ENCODE measurements around the gene OR2M5. TPM values are rescaled to one million over a fixed set of nuclear protein-coding genes. Genes with fewer than 3 reads are reported as not detected.

The OR2M5 gene
- total RNA-seq, 1 donor from 2014 or later = not detected

GRCh38 chr1:248127653-248128052 is 17.3 kb upstream of the OR2M5 start:
- DNase-seq (no peak), ATAC-seq (no peak)
- TF ChIP-seq CTCF (IDR thresholded peaks at IDR 0.05) = no peak
- Histone ChIP-seq H3K4me3 (no peak overlapping the region), H3K4me1 (no peaks in the 10 kb centered on the region), H3K27ac (no peak overlapping the region), H3K9me3 (no peaks in the 10 kb centered on the region), H3K36me3 (no peaks in the 10 kb centered on the region), H3K27me3 (ENCODE audit: low read depth) (no peaks in the 10 kb centered on the region)
- intact Hi-C loops (cut with DNase I) = no loop called here

GRCh38 chr1:248136811-248137210 is 8.1 kb upstream of the OR2M5 start:
- H3K27me3 ChIP-seq (ENCODE audit: low read depth) = no peaks in the 10 kb centered on the region
- DNase-seq = no peak

GRCh38 chr1:248140846-248141245 is 4.1 kb upstream of the OR2M5 start:
- Histone ChIP-seq H3K36me3 (no peaks in the 10 kb centered on the region), H3K27ac (no peak overlapping the region), H3K9me3 (no peaks in the 10 kb centered on the region), H3K4me3 (no peak overlapping the region), H3K4me1 (no peaks in the 10 kb centered on the region), H3K27me3 (ENCODE audit: low read depth) (no peaks in the 10 kb centered on the region)
- no peak for DNase-seq
- intact Hi-C loops (cut with DNase I) = no loop called here
- TF ChIP-seq CTCF (IDR thresholded peaks at IDR 0.05) = no peak
- no peak for ATAC-seq

More at GRCh38 chr1:248136811-248137210, 8.1 kb upstream of the OR2M5 start:
- peaks cover 3% of the 10 kb centered on the region for H3K9me3 ChIP-seq
- no peak for TF ChIP-seq CTCF (IDR thresholded peaks at IDR 0.05)
- H3K4me1 ChIP-seq = no peaks in the 10 kb centered on the region
- peak in 1 of 2 donors; percentile 30 for ATAC-seq
- no peak overlapping the region for H3K4me3 ChIP-seq
- no peaks in the 10 kb centered on the region for H3K36me3 ChIP-seq
- intact Hi-C loops (cut with DNase I) = no loop called here
- H3K27ac ChIP-seq = no peak overlapping the region

GRCh38 chr1:248143311-248143710 is 1.6 kb upstream of the OR2M5 start:
- ATAC-seq (no peak), DNase-seq (no peak)
- Histone ChIP-seq H3K27me3 (ENCODE audit: low read depth) (no peaks in the 10 kb centered on the region), H3K4me3 (no peak overlapping the region), H3K36me3 (no peaks in the 10 kb centered on the region), H3K9me3 (no peaks in the 10 kb centered on the region), H3K4me1 (no peaks in the 10 kb centered on the region), H3K27ac (no peak overlapping the region)
- intact Hi-C loops (cut with DNase I) = no loop called here
- TF ChIP-seq CTCF (IDR thresholded peaks at IDR 0.05) = no peak

- ATAC-seq (no peak), DNase-seq (no peak)
- Histone ChIP-seq H3K4me1 (no peaks in the 10 kb centered on the region), H3K36me3 (no peaks in the 10 kb centered on the region), H3K27me3 (ENCODE audit: low read depth) (no peaks in the 10 kb centered on the region), H3K4me3 (no peak overlapping the region), H3K9me3 (no peaks in the 10 kb centered on the region), H3K27ac (no peak overlapping the region)
- no peak for TF ChIP-seq CTCF (IDR thresholded peaks at IDR 0.05)
- intact Hi-C loops (cut with DNase I) = no loop called here
Measured at GRCh38 chr1:248152056-248152827, 7.3 kb downstream of the OR2M5 start.

All from lower lobe of right lung (tissue), 2 donors.